HepG2 (cell line): ENCODE results near the gene DUSP9. TPM values are rescaled to one million over a fixed set of nuclear protein-coding genes. Genes with fewer than 3 reads are reported as not detected.

Experiments used
- BRD4 ChIP-seq: sonication (generic); formaldehyde crosslinking; IDR thresholded peaks from 2 replicates; pipeline ENCODE4 v1.4.0; 2020; ENCODE audit warnings: missing genetic modification reagents
- ETV5 ChIP-seq: IDR thresholded peaks from 2 replicates; pipeline ENCODE4 v1.6.1; 2018; ENCODE audit warnings: missing biosample characterization, missing genetic modification reagents, inconsistent platforms, borderline replicate concordance
- FOXM1 ChIP-seq: sonication (generic); formaldehyde crosslinking; IDR thresholded peaks from 2 replicates; pipeline ENCODE4 v1.5.0; 2020; ENCODE audit warnings: missing genetic modification reagents
- HNRNPL ChIP-seq: fragments of 200-400 bp; formaldehyde crosslinking; IDR thresholded peaks from 2 replicates; pipeline ENCODE4 v1.6.1; 2017; ENCODE audit warnings: mild to moderate bottlenecking, low read depth, low read length
- HOXA5 ChIP-seq: sonication (generic); formaldehyde crosslinking; IDR thresholded peaks from 2 replicates; pipeline ENCODE4 v1.4.0; 2020; ENCODE audit warnings: missing genetic modification reagents
- JARID2 ChIP-seq: sonication (generic); formaldehyde crosslinking; IDR thresholded peaks from 2 replicates; pipeline ENCODE4 v1.8.1; 2023; ENCODE audit warnings: missing genetic modification reagents, inconsistent platforms; ENCODE audit not compliant: insufficient replicate concordance
- MED1 ChIP-seq: sonication (generic); formaldehyde crosslinking; IDR thresholded peaks from 2 replicates; pipeline ENCODE4 v1.4.0; 2020; ENCODE audit warnings: missing genetic modification reagents
- MED8 ChIP-seq: sonication (generic); formaldehyde crosslinking; IDR thresholded peaks from 2 replicates; pipeline ENCODE4 v1.8.1; 2023; ENCODE audit warnings: mild to moderate bottlenecking, missing genetic modification reagents; ENCODE audit not compliant: insufficient replicate concordance
- MEIS2 ChIP-seq: sonication (generic); formaldehyde crosslinking; IDR thresholded peaks from 2 replicates; pipeline ENCODE4 v1.9.0; 2021; ENCODE audit warnings: mild to moderate bottlenecking, missing genetic modification reagents
- POLR2G ChIP-seq: fragments of 200-400 bp; formaldehyde crosslinking; IDR thresholded peaks from 2 replicates; pipeline ENCODE4 v1.6.1; 2018; ENCODE audit warnings: mild to moderate bottlenecking, low read depth, low read length, moderate library complexity
- XRCC5 ChIP-seq: fragments of 200-400 bp; formaldehyde crosslinking; optimal IDR thresholded peaks from 2 replicates; pipeline ENCODE3; 2017; ENCODE audit warnings: mild to moderate bottlenecking, low read length
- ZFP36L2 ChIP-seq: sonication (generic); formaldehyde crosslinking; IDR thresholded peaks from 2 replicates; pipeline ENCODE4 v1.4.0; 2020; ENCODE audit warnings: missing genetic modification reagents
- ZFX ChIP-seq: sonication (generic); formaldehyde crosslinking; IDR thresholded peaks from 2 replicates; pipeline ENCODE4 v1.4.0; 2020; ENCODE audit warnings: mild to moderate bottlenecking, low read depth, missing genetic modification reagents, moderate library complexity
- ZMAT3 ChIP-seq: sonication (generic); formaldehyde crosslinking; conservative IDR thresholded peaks from 2 replicates; pipeline ENCODE4 v1.7.0; 2021; ENCODE audit warnings: missing genetic modification reagents
- ZNF343 ChIP-seq: sonication (generic); formaldehyde crosslinking; IDR thresholded peaks from 2 replicates; pipeline ENCODE4 v1.4.0; 2020; ENCODE audit warnings: mild to moderate bottlenecking, missing genetic modification reagents
- ZNF761 ChIP-seq: sonication (generic); formaldehyde crosslinking; conservative IDR thresholded peaks from 2 replicates; pipeline ENCODE4 v1.4.0; 2020; ENCODE audit warnings: mild to moderate bottlenecking, missing genetic modification reagents
- ZNF777 ChIP-seq: sonication (generic); formaldehyde crosslinking; IDR thresholded peaks from 2 replicates; pipeline ENCODE4 v1.4.0; 2020; ENCODE audit warnings: missing genetic modification reagents
- ZNF788 ChIP-seq: sonication (generic); formaldehyde crosslinking; IDR thresholded peaks from 2 replicates; pipeline ENCODE4 v1.5.0; 2020; ENCODE audit warnings: mild to moderate bottlenecking, missing genetic modification reagents, borderline replicate concordance
- ZNF891 ChIP-seq: sonication (generic); formaldehyde crosslinking; IDR thresholded peaks from 2 replicates; pipeline ENCODE4 v1.5.0; 2020; ENCODE audit warnings: mild to moderate bottlenecking, missing genetic modification reagents
- polyA plus RNA-seq, 8 experiments: library from polyadenylated mRNA; depleted of rRNA in 3 of 8; stranded (reverse) in 7 of 8; unstranded in 1 of 8; fragments of >200 nt; fragmentation: Illumina TruSeq in 4 of 8; extraction: Trizol in 4 of 8; gene quantifications; 2 replicates each; pipeline versions ENCODE4 v1.2.1 to v1.2.3, GENCODE V29; 2011 to 2016; ENCODE audit warnings: low read depth in 4 of 8, missing spikeins in 1 of 8, mixed read lengths in 1 of 8; ENCODE audit not compliant: insufficient read depth in 1 of 8
- total RNA-seq, 5 experiments: library from RNA; depleted of rRNA; stranded (reverse); fragments of >200 nt; fragmentation: Illumina TruSeq; extraction: Trizol; gene quantifications; 2 replicates each; pipeline ENCODE4 v1.2.3, GENCODE V29; 2016; ENCODE audit warnings: low read depth in 1 of 5
- TF ChIP-seq, protein P1 (sequence below): sonication (generic); formaldehyde crosslinking; IDR thresholded peaks from 2 replicates; pipeline ENCODE4 v1.9.0; 2022; ENCODE audit warnings: missing genetic modification reagents, mild to moderate bottlenecking, borderline replicate concordance
- TF ChIP-seq, protein P2 (sequence below): IDR thresholded peaks from 2 replicates; pipeline ENCODE4 v1.6.1; 2016; ENCODE audit warnings: mild to moderate bottlenecking, missing biosample characterization, missing genetic modification reagents
- TF ChIP-seq, protein P3 (sequence below): sonication (generic); formaldehyde crosslinking; IDR thresholded peaks from 2 replicates; pipeline ENCODE4 v1.4.0; 2020; ENCODE audit warnings: missing genetic modification reagents
- TF ChIP-seq, protein P4 (sequence below): sonication (generic); formaldehyde crosslinking; IDR thresholded peaks from 2 replicates; pipeline ENCODE4 v1.8.0; 2022; ENCODE audit warnings: mild to moderate bottlenecking, missing genetic modification reagents

Gene DUSP9
- total and polyA plus RNA-seq, 2 of the 13 experiments (the other 11 are each of a cell fraction or from before 2014, with no cell fraction given) = 235 to 435 TPM

DNA sequence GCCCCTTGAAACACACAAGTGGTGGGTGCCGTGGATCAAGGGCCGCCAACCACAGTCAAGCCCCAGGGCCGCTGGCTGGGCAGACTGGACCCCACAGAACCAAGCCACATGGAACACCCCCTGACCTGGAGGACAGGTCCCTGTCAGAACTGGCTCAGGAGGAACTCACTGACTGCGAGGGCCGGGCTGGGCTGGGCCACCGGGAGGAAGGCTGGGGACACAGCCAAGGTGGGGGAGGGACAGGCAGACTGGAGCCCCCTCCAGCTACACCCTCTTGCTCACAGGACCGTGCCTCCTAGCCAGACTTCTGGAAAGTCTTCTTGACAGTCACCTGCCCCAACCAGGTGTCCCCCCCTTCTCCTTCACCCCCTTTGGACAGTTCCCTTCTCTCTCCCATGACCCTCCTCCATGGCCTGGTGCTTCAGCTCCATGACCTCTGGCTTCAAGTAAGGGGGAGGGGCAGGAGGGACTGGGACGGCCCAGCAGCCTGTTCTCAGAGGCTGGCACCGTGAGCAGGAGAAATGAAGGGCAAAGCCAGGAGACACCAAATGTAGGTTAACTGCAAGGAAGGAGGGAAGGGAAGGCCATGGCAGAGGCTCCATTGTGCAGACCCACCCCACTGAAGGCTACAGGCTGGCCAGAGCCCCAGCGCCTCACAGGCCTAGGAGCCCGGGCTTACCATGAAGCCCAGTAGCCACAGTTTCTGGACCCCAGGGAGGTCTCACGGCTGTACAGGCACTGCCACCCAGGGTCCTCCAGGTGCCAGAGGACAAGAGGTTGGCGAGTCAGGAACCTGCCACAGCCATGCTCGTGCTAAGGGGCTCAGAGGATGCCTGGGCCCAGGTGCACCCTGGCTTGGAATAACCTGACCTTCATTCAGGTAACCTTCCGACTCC lies 22.6 kb upstream of the DUSP9 start (continued):
- TF ChIP-seq ZNF343 (CRISPR knock-in tag) (peak; percentile 67; the same call in 1 of the 2 replicates), ZFP36L2 (CRISPR knock-in tag) (no peak), JARID2 (CRISPR knock-in tag) (peak; percentile 11), XRCC5 (no peak), POLR2G (peak; percentile 71), ETV5 (CRISPR knock-in tag) (no peak), FOXM1 (CRISPR knock-in tag) (no peak), ZMAT3 (CRISPR knock-in tag) (no peak), ZFX (CRISPR knock-in tag) (peak; percentile 61), ZNF891 (CRISPR knock-in tag) (no peak), HNRNPL (peak; percentile 21), ZNF761 (no peak), MED1 (CRISPR knock-in tag) (peak; percentile 69), HOXA5 (CRISPR knock-in tag) (no peak), MED8 (CRISPR knock-in tag) (peak; percentile 51), BRD4 (CRISPR knock-in tag) (peak; percentile 38; the same call in 1 of the 2 replicates), ZNF777 (CRISPR knock-in tag) (0 out of 2 replicates have a peak, but pooled peaks have one; percentile 20), ZNF788 (CRISPR knock-in tag) (0 out of 2 replicates have a peak, but pooled peaks have one; percentile 31), MEIS2 (CRISPR knock-in tag) (no peak)
- TF ChIP-seq, protein P1, sequence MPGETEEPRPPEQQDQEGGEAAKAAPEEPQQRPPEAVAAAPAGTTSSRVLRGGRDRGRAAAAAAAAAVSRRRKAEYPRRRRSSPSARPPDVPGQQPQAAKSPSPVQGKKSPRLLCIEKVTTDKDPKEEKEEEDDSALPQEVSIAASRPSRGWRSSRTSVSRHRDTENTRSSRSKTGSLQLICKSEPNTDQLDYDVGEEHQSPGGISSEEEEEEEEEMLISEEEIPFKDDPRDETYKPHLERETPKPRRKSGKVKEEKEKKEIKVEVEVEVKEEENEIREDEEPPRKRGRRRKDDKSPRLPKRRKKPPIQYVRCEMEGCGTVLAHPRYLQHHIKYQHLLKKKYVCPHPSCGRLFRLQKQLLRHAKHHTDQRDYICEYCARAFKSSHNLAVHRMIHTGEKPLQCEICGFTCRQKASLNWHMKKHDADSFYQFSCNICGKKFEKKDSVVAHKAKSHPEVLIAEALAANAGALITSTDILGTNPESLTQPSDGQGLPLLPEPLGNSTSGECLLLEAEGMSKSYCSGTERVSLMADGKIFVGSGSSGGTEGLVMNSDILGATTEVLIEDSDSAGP = peak; percentile 46; the same call in 1 of the 2 replicates
- TF ChIP-seq, protein P2, sequence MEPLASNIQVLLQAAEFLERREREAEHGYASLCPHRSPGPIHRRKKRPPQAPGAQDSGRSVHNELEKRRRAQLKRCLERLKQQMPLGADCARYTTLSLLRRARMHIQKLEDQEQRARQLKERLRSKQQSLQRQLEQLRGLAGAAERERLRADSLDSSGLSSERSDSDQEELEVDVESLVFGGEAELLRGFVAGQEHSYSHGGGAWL (CRISPR knock-in tag) = 0 out of 2 replicates have a peak, but pooled peaks have one; percentile 19
- TF ChIP-seq, protein P3, sequence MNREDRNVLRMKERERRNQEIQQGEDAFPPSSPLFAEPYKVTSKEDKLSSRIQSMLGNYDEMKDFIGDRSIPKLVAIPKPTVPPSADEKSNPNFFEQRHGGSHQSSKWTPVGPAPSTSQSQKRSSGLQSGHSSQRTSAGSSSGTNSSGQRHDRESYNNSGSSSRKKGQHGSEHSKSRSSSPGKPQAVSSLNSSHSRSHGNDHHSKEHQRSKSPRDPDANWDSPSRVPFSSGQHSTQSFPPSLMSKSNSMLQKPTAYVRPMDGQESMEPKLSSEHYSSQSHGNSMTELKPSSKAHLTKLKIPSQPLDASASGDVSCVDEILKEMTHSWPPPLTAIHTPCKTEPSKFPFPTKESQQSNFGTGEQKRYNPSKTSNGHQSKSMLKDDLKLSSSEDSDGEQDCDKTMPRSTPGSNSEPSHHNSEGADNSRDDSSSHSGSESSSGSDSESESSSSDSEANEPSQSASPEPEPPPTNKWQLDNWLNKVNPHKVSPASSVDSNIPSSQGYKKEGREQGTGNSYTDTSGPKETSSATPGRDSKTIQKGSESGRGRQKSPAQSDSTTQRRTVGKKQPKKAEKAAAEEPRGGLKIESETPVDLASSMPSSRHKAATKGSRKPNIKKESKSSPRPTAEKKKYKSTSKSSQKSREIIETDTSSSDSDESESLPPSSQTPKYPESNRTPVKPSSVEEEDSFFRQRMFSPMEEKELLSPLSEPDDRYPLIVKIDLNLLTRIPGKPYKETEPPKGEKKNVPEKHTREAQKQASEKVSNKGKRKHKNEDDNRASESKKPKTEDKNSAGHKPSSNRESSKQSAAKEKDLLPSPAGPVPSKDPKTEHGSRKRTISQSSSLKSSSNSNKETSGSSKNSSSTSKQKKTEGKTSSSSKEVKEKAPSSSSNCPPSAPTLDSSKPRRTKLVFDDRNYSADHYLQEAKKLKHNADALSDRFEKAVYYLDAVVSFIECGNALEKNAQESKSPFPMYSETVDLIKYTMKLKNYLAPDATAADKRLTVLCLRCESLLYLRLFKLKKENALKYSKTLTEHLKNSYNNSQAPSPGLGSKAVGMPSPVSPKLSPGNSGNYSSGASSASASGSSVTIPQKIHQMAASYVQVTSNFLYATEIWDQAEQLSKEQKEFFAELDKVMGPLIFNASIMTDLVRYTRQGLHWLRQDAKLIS (CRISPR knock-in tag) = peak; percentile 88
- TF ChIP-seq, protein P4, sequence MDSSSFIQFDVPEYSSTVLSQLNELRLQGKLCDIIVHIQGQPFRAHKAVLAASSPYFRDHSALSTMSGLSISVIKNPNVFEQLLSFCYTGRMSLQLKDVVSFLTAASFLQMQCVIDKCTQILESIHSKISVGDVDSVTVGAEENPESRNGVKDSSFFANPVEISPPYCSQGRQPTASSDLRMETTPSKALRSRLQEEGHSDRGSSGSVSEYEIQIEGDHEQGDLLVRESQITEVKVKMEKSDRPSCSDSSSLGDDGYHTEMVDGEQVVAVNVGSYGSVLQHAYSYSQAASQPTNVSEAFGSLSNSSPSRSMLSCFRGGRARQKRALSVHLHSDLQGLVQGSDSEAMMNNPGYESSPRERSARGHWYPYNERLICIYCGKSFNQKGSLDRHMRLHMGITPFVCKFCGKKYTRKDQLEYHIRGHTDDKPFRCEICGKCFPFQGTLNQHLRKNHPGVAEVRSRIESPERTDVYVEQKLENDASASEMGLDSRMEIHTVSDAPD (CRISPR knock-in tag) = no peak
